HFFc6 (cell line): ENCODE measurements around the gene AGAP3. TPM values are rescaled to one million over a fixed set of nuclear protein-coding genes. Genes with fewer than 3 reads are reported as not detected.

Experiments
- DNase-seq: peaks from one replicate; pipeline ENCODE4 v3.0.0-alpha.2; 2018
- H3K27ac Mint-ChIP-seq: 2 replicates; pipeline ENCODE4 v1.8.0; 2020; ENCODE audit warnings: mild to moderate bottlenecking, mixed read lengths
- H3K27me3 Mint-ChIP-seq: 2 replicates; pipeline ENCODE4 v1.8.0; 2021; ENCODE audit warnings: mild to moderate bottlenecking, moderate library complexity, mixed read lengths; ENCODE audit not compliant: insufficient read depth
- H3K36me3 Mint-ChIP-seq: 2 replicates; pipeline ENCODE4 v1.8.0; 2021; ENCODE audit warnings: low read depth, mixed read lengths
- H3K4me1 Mint-ChIP-seq: 2 replicates; pipeline ENCODE4 v1.8.0; 2020; ENCODE audit warnings: low read depth, mixed read lengths
- H3K4me3 Mint-ChIP-seq: 2 replicates; pipeline ENCODE4 v1.8.0; 2020; ENCODE audit warnings: mild to moderate bottlenecking, moderate library complexity, mixed read lengths
- H3K9me3 Mint-ChIP-seq: 2 replicates; pipeline ENCODE4 v1.8.0; 2020; ENCODE audit warnings: mild to moderate bottlenecking, mixed read lengths
- total RNA-seq, 6 experiments: library from RNA; stranded (reverse); fragmentation: NEBNext Ultra II Directional; extraction: Animal tissue kit (Norgen Biotek cat#: 25700); gene quantifications; 2 replicates in 1 of 6; 3 replicates in 5 of 6; pipeline ENCODE4 v1.2.3, GENCODE V29; 2021
- TF ChIP-seq, protein P1 (sequence below): fragments of 200-600 bp; sonication (generic); IDR thresholded peaks from 2 replicates; pipeline ENCODE4 v1.5.0; 2021; ENCODE audit warnings: antibody characterized with exemption, mild to moderate bottlenecking

AGAP3 gene
- total RNA-seq, 6 experiments from 2014 or later: 73.3 to 104 (median 82.2) TPM

DNA sequence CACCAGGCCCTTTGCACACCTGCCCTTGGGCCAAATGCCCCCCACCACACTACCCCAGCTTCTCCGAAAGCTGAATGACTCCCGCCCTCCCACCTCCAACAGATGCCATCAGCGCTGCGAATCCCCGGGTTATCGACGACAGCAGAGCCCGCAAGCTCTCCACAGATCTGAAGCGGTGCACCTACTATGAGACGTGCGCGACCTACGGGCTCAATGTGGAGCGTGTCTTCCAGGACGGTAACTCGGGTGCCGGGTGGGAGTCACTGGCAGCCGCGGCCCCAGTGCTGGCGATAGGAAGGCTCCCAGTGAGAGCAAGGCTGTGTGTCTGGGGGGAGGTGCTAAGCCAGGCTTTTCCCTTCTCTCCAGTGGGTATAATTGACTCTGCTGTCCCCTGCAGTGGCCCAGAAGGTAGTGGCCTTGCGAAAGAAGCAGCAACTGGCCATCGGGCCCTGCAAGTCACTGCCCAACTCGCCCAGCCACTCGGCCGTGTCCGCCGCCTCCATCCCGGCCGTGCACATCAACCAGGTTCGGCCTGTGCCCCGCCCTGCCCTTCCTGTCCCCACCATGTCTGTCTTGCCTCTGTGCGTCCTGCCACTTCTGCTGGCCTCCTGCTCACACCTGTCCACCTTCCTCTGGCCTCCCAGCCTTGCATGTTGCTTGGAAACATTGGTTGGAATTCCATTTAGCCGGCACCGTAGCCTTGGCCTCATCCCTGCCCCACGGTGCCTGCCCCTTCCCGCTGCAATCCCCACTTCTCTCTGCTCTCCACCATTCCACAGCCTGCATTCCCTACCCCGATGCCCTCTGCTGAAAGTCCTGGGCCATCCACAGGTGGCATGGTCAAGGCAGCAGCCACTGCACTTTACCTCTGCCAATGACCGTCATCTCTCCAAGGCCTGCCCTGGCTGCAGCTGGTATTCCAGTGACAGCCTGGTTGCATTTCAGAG, 32.1 kb downstream of the AGAP3 start:
- peaks cover 14% of the 10 kb centered on the region for H3K4me1 Mint-ChIP-seq
- H3K27me3 Mint-ChIP-seq: no peaks in the 10 kb centered on the region; the same call in 1 of the 2 replicates
- TF ChIP-seq, protein P1, sequence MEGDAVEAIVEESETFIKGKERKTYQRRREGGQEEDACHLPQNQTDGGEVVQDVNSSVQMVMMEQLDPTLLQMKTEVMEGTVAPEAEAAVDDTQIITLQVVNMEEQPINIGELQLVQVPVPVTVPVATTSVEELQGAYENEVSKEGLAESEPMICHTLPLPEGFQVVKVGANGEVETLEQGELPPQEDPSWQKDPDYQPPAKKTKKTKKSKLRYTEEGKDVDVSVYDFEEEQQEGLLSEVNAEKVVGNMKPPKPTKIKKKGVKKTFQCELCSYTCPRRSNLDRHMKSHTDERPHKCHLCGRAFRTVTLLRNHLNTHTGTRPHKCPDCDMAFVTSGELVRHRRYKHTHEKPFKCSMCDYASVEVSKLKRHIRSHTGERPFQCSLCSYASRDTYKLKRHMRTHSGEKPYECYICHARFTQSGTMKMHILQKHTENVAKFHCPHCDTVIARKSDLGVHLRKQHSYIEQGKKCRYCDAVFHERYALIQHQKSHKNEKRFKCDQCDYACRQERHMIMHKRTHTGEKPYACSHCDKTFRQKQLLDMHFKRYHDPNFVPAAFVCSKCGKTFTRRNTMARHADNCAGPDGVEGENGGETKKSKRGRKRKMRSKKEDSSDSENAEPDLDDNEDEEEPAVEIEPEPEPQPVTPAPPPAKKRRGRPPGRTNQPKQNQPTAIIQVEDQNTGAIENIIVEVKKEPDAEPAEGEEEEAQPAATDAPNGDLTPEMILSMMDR: no peak
- H3K36me3 Mint-ChIP-seq: peaks cover 18% of the 10 kb centered on the region
- no peak overlapping the region for H3K27ac Mint-ChIP-seq
- H3K9me3 Mint-ChIP-seq: no peaks in the 10 kb centered on the region
- H3K4me3 Mint-ChIP-seq: no peak overlapping the region
- no peak for DNase-seq

DNA sequence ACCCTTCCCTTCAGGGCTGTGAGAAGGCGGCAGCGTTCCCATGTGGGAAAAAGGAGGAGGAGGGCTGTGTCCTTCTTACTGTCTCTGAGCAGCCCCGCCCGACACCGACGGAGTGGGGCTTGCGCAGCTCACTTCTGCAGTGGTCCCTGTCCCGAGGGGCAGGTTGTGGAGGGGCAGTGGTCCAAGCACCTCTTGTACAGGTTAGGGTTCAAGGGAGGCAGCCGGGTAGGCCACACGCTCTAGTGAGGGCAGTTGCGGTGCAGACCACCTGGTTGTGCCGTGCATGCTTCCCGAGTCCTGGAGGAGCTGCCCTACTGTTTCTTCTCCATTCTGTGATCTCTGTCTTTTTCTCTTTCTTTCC, 32.8 kb downstream of the AGAP3 start:
- Mint-ChIP-seq H3K27ac (no peak overlapping the region), H3K4me1 (peaks cover 8% of the 10 kb centered on the region), H3K27me3 (peaks cover 2% of the 10 kb centered on the region), H3K4me3 (no peak overlapping the region), H3K9me3 (no peaks in the 10 kb centered on the region), H3K36me3 (peaks cover 23% of the 10 kb centered on the region)
- TF ChIP-seq, protein P1: no peak
- DNase-seq: no peak

DNA sequence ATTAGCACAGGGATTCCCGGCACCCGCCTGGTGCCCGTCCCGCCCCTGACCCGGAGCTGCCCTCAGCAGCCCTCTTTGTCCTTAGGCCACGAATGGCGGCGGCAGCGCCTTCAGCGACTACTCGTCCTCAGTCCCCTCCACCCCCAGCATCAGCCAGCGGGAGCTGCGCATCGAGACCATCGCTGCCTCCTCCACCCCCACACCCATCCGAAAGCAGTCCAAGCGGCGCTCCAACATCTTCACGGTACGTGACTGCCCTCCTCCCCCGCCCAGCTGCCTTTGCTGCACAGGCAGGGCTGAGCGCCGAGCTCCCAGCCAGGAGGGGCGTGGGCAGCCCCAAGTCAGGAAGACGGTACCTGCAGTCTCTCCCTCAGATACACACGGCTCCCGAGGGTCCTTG, 33.6 kb downstream of the AGAP3 start:
- Mint-ChIP-seq H3K27me3 (peaks cover 2% of the 10 kb centered on the region), H3K4me3 (no peak overlapping the region), H3K4me1 (peaks cover 6% of the 10 kb centered on the region), H3K27ac (no peak overlapping the region), H3K36me3 (peaks cover 29% of the 10 kb centered on the region), H3K9me3 (no peaks in the 10 kb centered on the region)
- no peak for DNase-seq
- TF ChIP-seq, protein P1: no peak

DNA sequence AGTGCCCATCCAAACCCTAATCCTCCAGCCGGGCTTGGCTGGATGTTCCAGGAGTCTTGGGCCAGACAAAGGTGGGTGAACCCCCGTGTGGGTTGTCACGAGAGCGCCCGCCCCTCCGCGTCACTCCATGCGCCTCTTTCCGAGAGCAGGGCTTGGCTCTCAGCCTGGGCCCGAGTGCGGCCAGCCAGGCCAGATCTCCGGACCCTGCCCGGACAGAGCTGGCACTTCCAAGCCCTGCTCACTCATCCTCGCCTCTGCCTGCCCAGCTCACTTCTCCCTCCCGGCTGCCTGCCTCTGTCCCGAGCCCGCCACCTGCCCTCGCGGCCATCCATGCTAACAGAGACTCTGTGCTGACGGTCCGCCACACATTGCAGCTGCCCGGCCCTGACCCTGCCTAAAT, 34.6 kb downstream of the AGAP3 start:
- Mint-ChIP-seq H3K36me3 (peaks cover 29% of the 10 kb centered on the region), H3K4me1 (peaks cover 8% of the 10 kb centered on the region), H3K4me3 (no peak overlapping the region), H3K27me3 (peaks cover 4% of the 10 kb centered on the region), H3K27ac (no peak overlapping the region), H3K9me3 (no peaks in the 10 kb centered on the region)
- DNase-seq: no peak
- TF ChIP-seq, protein P1: no peak

DNA sequence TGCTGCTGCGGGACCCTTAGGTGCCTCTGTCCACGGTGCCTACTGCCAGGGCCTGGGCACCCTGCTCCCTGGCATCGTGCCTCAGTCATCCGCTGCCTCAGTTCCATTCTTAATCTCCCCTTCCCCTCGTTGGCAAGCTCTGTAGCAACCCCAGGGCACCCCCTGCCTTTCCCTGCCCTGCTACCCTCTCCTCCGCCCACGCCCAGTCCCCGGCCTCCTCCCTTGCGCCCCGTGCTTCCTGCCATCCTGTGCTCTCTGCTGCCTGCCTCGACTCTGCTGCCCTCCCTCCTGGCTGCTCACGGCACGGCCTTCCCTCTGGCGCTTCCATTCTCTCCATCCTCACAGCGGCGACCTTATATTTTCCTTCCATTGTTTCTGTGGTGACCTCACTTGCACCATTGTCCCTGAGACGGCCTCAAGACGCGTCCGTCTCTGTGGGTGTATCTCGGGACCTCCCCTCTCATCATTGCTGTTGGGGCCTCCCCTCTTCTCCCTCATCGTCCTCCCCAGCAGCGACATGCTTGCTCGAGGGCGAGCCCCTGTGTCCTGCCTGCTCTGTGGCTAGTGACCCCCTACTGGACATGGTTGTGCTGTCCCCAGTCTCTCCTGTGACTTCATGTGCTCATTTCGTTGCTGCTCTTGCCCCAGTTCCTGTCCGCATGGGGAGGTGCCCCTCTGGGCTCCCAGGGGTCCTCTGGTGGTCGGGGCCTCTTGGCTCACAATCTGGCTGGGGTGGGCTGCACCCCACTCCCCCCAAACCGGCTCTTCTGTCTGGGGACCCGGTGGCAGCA, 35.3 kb downstream of the AGAP3 start:
- peaks cover 29% of the 10 kb centered on the region for H3K36me3 Mint-ChIP-seq

More for the DNA sequence above, 35.3 kb downstream of the AGAP3 start:
- Mint-ChIP-seq H3K9me3 (no peaks in the 10 kb centered on the region), H3K4me1 (peaks cover 5% of the 10 kb centered on the region; the same call in 1 of the 2 replicates), H3K27ac (peak overlapping the region; percentile 19; the same call in 1 of the 2 replicates), H3K4me3 (no peak overlapping the region), H3K27me3 (peaks cover 4% of the 10 kb centered on the region)
- no peak for DNase-seq
- TF ChIP-seq, protein P1: no peak
